LNCAP (cell line): ENCODE measurements around the gene DHCR24.

Experiments
- TF ChIP-seq, protein P1 (sequence below): fragments of 450-650 bp; IDR thresholded peaks from 2 replicates; pipeline ENCODE4 v1.5.1; 2017; ENCODE audit warnings: mild to moderate bottlenecking

Gene DHCR24

GRCh38 chr1:54864460-54865208 is 22.4 kb downstream of the DHCR24 start:
- TF ChIP-seq, protein P1, sequence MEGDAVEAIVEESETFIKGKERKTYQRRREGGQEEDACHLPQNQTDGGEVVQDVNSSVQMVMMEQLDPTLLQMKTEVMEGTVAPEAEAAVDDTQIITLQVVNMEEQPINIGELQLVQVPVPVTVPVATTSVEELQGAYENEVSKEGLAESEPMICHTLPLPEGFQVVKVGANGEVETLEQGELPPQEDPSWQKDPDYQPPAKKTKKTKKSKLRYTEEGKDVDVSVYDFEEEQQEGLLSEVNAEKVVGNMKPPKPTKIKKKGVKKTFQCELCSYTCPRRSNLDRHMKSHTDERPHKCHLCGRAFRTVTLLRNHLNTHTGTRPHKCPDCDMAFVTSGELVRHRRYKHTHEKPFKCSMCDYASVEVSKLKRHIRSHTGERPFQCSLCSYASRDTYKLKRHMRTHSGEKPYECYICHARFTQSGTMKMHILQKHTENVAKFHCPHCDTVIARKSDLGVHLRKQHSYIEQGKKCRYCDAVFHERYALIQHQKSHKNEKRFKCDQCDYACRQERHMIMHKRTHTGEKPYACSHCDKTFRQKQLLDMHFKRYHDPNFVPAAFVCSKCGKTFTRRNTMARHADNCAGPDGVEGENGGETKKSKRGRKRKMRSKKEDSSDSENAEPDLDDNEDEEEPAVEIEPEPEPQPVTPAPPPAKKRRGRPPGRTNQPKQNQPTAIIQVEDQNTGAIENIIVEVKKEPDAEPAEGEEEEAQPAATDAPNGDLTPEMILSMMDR: no peak

DNA sequence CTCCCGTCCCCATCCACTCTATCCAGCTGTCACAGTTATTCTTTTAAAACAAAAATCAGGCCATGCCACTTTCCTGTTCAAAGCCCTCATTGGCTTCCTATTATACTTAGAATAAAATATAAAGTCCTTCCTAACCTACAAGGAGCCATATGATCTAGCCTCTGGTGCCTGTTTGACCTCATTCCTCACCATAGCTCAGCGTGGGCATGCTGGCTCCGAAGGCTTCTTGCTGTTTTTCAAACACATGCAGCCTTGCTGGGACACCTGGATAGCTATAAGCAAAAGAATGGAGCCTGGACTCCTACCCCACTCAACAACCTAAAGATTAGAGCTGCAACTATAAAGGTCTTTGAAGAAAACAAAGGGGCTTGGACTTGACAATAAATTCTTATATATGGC is 23.7 kb downstream of the DHCR24 start:
- TF ChIP-seq, protein P1: no peak

- TF ChIP-seq, protein P1: no peak
These were observed 25.8 kb downstream of the DHCR24 start for GRCh38 chr1:54861070-54861761.

GRCh38 chr1:54859700-54860391 is 27.1 kb downstream of the DHCR24 start:
- TF ChIP-seq, protein P1: no peak

DNA sequence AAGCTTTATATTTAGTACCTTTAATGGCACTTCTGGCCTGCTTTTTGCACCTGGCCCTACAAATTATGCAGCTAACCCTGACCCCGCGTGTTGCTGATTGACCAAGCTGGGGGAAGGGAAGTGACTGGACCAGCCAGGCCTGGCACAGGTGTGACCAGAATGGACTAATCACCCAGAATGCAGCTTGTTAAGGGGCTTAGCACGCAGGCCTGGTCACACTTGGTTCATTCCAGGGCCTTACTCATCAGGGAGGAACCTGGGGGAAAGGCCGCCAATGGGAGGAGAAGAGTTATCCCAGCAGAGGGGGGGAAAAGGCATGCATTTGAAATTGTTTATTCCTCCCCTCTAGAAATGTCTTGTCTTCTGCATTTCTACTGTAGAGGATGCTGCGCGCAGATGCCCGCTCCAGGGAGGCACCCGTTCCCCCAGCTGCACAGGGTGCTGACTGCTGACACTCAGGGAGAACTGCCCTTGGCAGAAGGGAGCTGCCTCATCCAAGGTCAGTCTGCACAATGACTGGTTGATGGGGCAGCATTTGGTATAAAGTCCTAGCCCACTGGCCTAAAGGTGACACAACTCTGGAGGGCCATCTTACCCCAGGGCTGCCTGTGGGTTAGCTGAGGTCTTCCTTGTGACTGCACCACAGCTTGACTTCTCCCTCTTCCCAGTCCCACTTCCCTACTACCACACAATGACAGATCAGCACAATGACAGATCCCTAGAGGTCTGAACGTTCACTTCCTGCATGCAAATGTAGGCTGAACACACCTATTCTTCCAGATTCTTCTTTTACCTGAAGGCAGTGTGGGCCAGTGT is 29.0 kb downstream of the DHCR24 start:
- TF ChIP-seq, protein P1: no peak

DNA sequence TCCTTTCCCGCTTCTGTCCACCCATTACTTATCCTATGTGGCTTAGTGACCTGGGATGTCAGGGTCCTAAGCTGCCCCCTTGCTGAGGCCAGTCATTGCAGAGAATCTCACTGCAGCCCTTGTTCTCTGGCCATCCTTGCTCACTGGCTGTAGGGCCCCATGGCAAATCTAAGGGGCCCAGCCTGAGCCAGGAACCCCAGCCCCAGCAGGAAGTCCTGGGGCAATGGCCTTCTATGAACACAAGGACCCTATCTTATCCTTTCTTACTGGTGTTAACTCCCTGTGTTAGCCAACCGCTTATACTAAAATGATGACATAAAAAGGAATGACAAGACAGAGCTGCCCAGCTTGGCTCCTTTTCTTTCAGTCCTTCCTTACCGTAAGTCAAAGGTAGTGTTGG is 29.9 kb downstream of the DHCR24 start:
- TF ChIP-seq, protein P1: no peak
